Thyroid gland (tissue), 4 donors: Measurements from ENCODE around the gene ARL3. TPM values are rescaled to one million over a fixed set of nuclear protein-coding genes. Genes with fewer than 3 reads are reported as not detected.

Experiments
- DNase-seq, 2 donors: peaks; one replicate each; pipeline ENCODE4 v3.0.0-alpha.2; 2019
- H3K27ac ChIP-seq, 3 donors: fragments of 200-600 bp; sonication (generic); 1 replicate in 2 of 3; 2 replicates in 1 of 3; pipeline ENCODE4 v1.5.1; 2016 to 2019; ENCODE audit warnings: mild to moderate bottlenecking in 1 of 3, moderate library complexity in 1 of 3
- H3K27me3 ChIP-seq: fragments of 200-600 bp; sonication (generic); one replicate; pipeline ENCODE4 v1.5.1; 2019
- H3K36me3 ChIP-seq, 2 donors: fragments of 200-600 bp; sonication (generic); one replicate each; pipeline ENCODE4 v1.5.1; 2016 to 2019
- H3K4me1 ChIP-seq, 2 donors: fragments of 200-600 bp; sonication (generic); one replicate each; pipeline ENCODE4 v1.5.1; 2017 to 2019
- H3K4me3 ChIP-seq, 3 donors: fragments of 200-600 bp; sonication (generic); replicated peaks in 1 of 3; 1 replicate in 2 of 3; 2 replicates in 1 of 3; pipeline ENCODE4 v1.5.1; 2016; ENCODE audit warnings: mild to moderate bottlenecking in 1 of 3
- H3K9me3 ChIP-seq: fragments of 200-600 bp; sonication (generic); one replicate; pipeline ENCODE4 v1.5.1; 2017
- POLR2A ChIP-seq, 2 donors: fragments of 450-650 bp; IDR thresholded peaks; one replicate each; pipeline ENCODE4 v1.6.1; 2017; ENCODE audit warnings: antibody characterized with exemption in 2 of 2, mild to moderate bottlenecking in 2 of 2, moderate library complexity in 1 of 2
- WGBS, 2 donors: methylation state at CpG; one replicate each; pipeline ENCODE4 v1.1.5; 2017; 5-methylcytosine and 5-hydroxymethylcytosine counted together
- intact Hi-C: fragments of 100-400 bp; cut with DNase I; formaldehyde crosslinking; loops from one replicate; pipeline ENCODE4 v1.15.1; 2023
- total RNA-seq, 4 donors: library from RNA; depleted of rRNA; stranded (reverse); fragments of >200 nt; gene quantifications; one replicate each; pipeline ENCODE4 v1.2.3, GENCODE V29; 2016
- TF ChIP-seq, protein P1 (sequence below), 6 experiments: fragments of 200-600 bp in 3 of 6; fragments of 450-650 bp in 3 of 6; sonication (generic) in 3 of 6; IDR thresholded peaks; one replicate each; pipeline ENCODE4 v1.5.1; 2016 to 2019; ENCODE audit warnings: antibody characterized with exemption in 6 of 6, mild to moderate bottlenecking in 2 of 6, inconsistent platforms in 1 of 6, moderate library complexity in 1 of 6

ARL3 gene
- total RNA-seq, 4 donors from 2014 or later, result 6.6 to 13.4 (median 10.2) TPM

GRCh38 chr10:102704915-102705314, 9.3 kb downstream of the ARL3 start:
- Histone ChIP-seq H3K9me3 (no peaks in the 10 kb centered on the region), H3K36me3 (no peaks in the 10 kb centered on the region), H3K27me3 (no peaks in the 10 kb centered on the region), H3K27ac (no peak overlapping the region), H3K4me1 (peaks cover 0 to 5% of the 10 kb centered on the region in 2 donors), H3K4me3 (no peak overlapping the region)
- no peak for DNase-seq
- no peak for TF ChIP-seq POLR2A (IDR thresholded peaks at IDR 0.05)
- TF ChIP-seq, protein P1, sequence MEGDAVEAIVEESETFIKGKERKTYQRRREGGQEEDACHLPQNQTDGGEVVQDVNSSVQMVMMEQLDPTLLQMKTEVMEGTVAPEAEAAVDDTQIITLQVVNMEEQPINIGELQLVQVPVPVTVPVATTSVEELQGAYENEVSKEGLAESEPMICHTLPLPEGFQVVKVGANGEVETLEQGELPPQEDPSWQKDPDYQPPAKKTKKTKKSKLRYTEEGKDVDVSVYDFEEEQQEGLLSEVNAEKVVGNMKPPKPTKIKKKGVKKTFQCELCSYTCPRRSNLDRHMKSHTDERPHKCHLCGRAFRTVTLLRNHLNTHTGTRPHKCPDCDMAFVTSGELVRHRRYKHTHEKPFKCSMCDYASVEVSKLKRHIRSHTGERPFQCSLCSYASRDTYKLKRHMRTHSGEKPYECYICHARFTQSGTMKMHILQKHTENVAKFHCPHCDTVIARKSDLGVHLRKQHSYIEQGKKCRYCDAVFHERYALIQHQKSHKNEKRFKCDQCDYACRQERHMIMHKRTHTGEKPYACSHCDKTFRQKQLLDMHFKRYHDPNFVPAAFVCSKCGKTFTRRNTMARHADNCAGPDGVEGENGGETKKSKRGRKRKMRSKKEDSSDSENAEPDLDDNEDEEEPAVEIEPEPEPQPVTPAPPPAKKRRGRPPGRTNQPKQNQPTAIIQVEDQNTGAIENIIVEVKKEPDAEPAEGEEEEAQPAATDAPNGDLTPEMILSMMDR (IDR thresholded peaks at IDR 0.05), result no peak
- intact Hi-C loops, result no loop called here
- WGBS, 2 donors, result 82 to 88% methylated on average over 6 of the region's 6 CpGs

DNA sequence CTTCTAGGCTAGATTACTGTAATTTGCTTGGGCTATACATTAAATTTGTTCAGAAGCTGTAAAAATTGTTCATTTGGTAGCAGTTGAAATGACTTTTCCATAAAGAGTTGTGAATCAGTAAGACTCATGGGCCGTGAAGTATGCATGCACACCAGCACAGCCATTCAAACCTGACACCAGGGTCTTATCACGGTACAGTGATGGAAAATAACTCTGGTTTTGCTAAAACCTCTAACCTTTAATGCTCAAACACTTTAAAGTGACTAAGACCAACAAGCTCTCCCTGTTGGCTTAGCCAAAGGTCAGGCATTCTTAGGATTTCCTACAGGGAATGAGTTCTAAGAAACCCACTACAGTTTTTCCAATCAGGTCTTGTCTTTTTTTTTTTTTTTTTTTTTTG, 11.5 kb downstream of the ARL3 start:
- TF ChIP-seq, protein P1 (IDR thresholded peaks at IDR 0.05), result no peak
- TF ChIP-seq POLR2A (IDR thresholded peaks at IDR 0.05), result no peak
- intact Hi-C loops, result no loop called here

DNA sequence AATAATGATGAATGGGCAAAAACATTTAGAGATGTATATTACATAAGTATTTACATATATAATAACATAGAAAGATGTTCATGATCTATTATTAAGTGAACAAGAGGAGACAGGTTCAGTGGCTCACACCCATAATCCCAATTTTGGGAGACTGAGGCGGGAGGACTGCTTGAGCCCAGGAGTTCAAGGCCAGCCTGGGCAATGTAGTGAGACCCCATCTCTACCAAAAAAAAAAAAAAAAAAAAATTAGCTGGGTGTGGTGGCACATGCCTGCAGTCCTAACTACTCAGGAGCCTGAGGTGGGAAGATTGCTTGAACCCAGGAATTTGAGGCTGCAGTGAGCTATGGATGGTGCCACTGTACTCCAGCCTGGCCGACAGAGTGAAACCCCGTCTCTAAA, 12.4 kb downstream of the ARL3 start:
- H3K4me3 ChIP-seq, result no peak overlapping the region
- H3K27me3 ChIP-seq, result no peaks in the 10 kb centered on the region
- 97 to 99% methylated on average over 3 of the region's 3 CpGs for WGBS, 2 donors
- DNase-seq, result no peak
- H3K36me3 ChIP-seq, result peaks cover 9 to 17% of the 10 kb centered on the region in 2 donors
- no peaks in the 10 kb centered on the region for H3K9me3 ChIP-seq
- H3K27ac ChIP-seq, result no peak overlapping the region
- intact Hi-C loops, result no loop called here
- TF ChIP-seq, protein P1 (IDR thresholded peaks at IDR 0.05), result no peak
- no peak for TF ChIP-seq POLR2A (IDR thresholded peaks at IDR 0.05)
- peaks cover 0 to 5% of the 10 kb centered on the region in 2 donors for H3K4me1 ChIP-seq

More for the DNA sequence above, 11.5 kb downstream of the ARL3 start:
- WGBS, 2 donors, result 76 to 86% methylated on average over 2 of the region's 2 CpGs
- DNase-seq, result no peak
- H3K27ac ChIP-seq, result no peak overlapping the region
- peaks cover 0 to 5% of the 10 kb centered on the region in 2 donors for H3K4me1 ChIP-seq
- no peaks in the 10 kb centered on the region for H3K27me3 ChIP-seq
- H3K4me3 ChIP-seq, result no peak overlapping the region
- peaks cover 8 to 14% of the 10 kb centered on the region in 2 donors for H3K36me3 ChIP-seq
- no peaks in the 10 kb centered on the region for H3K9me3 ChIP-seq

DNA sequence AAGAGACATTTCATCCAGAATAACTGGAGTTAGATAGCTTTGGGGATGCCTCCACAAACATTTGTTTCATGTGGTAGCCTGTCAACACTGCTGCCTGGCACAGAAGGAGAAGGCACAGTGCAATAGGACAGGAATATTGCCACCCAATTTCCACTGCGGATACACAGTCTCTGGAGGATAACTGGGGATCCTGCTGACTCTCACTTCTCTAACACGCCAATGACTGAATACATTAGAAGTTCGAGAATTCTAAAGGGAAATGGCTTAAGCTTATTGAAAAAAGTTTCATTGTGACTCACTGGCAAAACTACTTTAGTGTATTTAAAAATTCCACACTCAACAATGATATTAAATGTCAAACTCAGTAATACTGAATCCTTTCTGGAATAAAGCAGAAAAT, 12.9 kb downstream of the ARL3 start:
- peaks cover 0 to 5% of the 10 kb centered on the region in 2 donors for H3K4me1 ChIP-seq
- intact Hi-C loops, result no loop called here
- no peak for DNase-seq
- 85 to 97% methylated on average over 3 of the region's 3 CpGs for WGBS, 2 donors
- H3K4me3 ChIP-seq, result no peak overlapping the region
- H3K27ac ChIP-seq, result no peak overlapping the region
- peaks cover 9 to 17% of the 10 kb centered on the region in 2 donors for H3K36me3 ChIP-seq
- H3K27me3 ChIP-seq, result no peaks in the 10 kb centered on the region
- TF ChIP-seq, protein P1 (IDR thresholded peaks at IDR 0.05), result no peak
- TF ChIP-seq POLR2A (IDR thresholded peaks at IDR 0.05), result no peak
- no peaks in the 10 kb centered on the region for H3K9me3 ChIP-seq

DNA sequence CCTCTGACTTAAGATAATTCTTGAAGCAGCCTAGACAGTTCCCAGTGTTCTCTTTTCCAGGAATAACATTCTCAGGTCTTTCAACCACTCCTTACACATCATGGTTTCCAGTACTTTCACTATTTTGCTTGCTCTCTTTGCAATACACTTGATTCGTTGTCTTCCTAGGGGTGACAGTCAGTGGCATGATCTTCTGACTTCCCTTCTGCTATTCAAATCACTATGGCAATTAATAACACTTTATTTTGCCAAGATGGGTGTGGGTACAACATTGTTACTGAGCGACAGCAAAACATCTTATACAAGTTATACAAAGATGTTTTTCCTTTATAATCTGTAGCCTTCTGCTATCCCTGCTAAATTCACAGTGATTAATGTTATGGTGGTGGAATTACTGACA, 15.3 kb downstream of the ARL3 start:
- no peaks in the 10 kb centered on the region for H3K27me3 ChIP-seq
- H3K9me3 ChIP-seq, result no peaks in the 10 kb centered on the region
- H3K27ac ChIP-seq, result no peak overlapping the region
- H3K36me3 ChIP-seq, result peaks cover 9 to 17% of the 10 kb centered on the region in 2 donors
- DNase-seq, result no peak
- H3K4me3 ChIP-seq, result no peak overlapping the region
- intact Hi-C loops, result no loop called here
- no peak for TF ChIP-seq POLR2A (IDR thresholded peaks at IDR 0.05)
- TF ChIP-seq, protein P1 (IDR thresholded peaks at IDR 0.05), result no peak
- 88 to 93% methylated on average over 2 of the region's 2 CpGs for WGBS, 2 donors
- peaks cover 0 to 5% of the 10 kb centered on the region in 2 donors for H3K4me1 ChIP-seq
